MM.1S (cell line): ENCODE measurements around the gene MATN1.

Experiments used
- EZH2 ChIP-seq: fragments of 300-600 bp; sonication (generic); optimal IDR thresholded peaks from 2 replicates; pipeline ENCODE3; 2017; ENCODE audit warnings: low read depth, mild to moderate bottlenecking, antibody characterized with exemption, low read length, mixed read lengths
- TF ChIP-seq, protein P1 (sequence below): fragments of 300-600 bp; sonication (generic); IDR thresholded peaks from 2 replicates; pipeline ENCODE4 v1.5.1; 2016; ENCODE audit warnings: antibody characterized with exemption, low read length, mixed read lengths

DNA sequence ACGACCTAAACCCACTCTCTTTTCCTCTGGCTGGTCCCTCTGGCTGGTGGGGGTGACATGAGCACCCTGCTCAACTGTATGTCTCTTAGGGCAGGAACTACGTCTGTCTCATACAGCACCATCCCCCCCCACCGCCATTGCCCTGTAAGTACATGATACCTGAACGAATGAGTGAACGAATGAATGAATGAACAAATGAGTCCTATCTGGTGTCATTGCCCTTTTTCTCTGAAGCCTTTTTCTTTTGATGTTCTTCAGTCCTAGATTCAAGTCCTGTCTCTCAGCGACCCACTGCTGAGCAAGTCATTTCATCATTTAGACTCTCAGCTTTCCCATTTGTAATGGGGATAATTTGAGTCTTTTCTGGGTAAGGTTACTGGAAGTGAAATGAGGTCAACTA, 10.8 kb downstream of the MATN1 start:
- TF ChIP-seq, protein P1, sequence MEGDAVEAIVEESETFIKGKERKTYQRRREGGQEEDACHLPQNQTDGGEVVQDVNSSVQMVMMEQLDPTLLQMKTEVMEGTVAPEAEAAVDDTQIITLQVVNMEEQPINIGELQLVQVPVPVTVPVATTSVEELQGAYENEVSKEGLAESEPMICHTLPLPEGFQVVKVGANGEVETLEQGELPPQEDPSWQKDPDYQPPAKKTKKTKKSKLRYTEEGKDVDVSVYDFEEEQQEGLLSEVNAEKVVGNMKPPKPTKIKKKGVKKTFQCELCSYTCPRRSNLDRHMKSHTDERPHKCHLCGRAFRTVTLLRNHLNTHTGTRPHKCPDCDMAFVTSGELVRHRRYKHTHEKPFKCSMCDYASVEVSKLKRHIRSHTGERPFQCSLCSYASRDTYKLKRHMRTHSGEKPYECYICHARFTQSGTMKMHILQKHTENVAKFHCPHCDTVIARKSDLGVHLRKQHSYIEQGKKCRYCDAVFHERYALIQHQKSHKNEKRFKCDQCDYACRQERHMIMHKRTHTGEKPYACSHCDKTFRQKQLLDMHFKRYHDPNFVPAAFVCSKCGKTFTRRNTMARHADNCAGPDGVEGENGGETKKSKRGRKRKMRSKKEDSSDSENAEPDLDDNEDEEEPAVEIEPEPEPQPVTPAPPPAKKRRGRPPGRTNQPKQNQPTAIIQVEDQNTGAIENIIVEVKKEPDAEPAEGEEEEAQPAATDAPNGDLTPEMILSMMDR: no peak
- no peak for TF ChIP-seq EZH2
